Stimulated activated naive CD4-positive, alpha-beta T cell treated with Interleukin-2 at 50 U/mL for 16 hours (primary cell): ENCODE measurements around the gene SPOCK3.

Source experiments
- DNase-seq: peaks from one replicate; lab custom pipeline; 2025; lab: John Stamatoyannopoulos, UW

SPOCK3 gene

DNA sequence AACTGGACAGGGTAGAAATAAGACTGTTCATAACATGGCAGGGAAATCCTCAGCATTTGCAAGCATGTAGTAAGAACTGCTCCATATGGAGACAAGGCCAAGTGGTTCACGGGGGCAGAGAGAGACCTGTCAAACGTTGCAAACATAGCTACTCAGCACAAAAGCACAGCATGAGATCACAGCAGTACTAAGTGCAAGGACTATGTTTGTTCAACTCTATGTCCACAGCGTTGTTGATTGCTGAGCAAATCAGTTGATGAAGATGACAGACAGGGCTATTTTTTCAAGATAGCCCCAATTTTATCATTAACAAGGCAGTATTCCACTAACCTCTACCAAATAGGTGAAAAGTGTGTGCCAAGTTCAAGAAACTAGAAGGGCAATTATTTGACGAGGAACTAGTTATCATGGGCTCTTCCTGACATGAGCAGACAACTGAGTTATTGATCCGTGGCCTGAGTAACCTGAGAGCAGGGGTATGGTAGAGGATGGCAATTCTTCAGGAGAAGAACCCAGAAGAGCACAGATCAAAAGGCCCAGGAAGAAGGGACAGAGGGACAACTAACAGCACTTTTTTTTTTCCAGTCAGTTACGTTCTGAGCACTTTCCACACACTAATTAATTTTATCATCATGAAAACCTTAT, 57.4 kb downstream of the SPOCK3 start:
- no peak for DNase-seq

DNA sequence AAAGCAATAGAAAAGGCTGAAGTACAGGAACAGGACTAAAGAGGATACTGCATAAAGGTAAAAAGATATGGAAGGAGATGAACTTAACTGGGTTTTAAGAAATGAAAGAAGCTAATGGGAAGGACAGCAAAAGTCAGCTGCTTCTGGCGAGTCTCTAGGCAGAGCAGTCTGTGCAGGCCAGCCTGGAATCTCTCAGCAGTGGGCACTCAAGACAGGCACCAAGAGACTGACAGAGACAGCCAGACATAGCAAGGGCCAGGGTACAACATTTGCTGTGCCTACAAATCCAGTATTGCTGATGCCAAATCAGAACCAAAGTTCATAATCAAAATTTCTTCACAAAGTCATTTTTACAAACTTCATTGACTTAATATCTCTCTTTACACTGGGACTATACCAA, 62.4 kb downstream of the SPOCK3 start:
- DNase-seq, result no peak

DNA sequence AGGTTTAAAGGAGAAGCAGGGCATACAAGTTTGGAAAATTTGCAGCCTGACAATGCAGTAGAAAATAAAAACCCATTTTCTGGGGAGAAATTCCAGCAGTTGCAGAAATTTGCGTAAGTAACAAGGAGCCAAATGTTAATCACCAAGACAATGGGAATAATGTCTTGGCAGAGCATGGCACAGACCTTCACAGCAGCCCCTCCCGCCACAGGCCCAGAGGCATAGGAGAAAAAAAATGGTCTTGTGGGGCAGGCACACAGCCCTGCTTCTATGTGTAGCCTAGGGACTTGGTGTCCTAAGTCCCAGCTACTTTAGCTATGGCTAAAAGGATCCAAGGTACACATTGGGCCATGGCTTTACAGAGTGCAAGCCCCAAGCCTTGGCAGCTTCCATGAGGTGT, 65.7 kb downstream of the SPOCK3 start:
- DNase-seq, result no peak

DNA sequence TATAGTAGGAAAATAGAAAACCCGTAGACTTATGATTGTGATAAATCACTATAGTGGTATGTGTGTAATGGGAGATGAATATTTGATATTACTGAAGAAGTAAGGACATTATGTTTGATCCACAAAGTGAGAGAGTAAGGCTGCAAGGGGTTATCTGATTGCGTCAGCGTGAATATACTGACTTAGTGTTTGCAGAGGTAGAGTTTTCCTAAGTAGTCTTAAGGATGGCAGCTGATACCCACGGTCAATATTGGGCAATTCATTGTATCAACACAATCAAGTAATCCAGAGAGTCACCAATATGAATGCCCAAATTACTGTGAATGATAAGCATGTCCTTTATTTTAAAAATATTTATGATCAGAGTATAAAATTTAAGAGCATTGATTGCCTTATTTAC, 83.7 kb downstream of the SPOCK3 start:
- DNase-seq, result no peak

DNA sequence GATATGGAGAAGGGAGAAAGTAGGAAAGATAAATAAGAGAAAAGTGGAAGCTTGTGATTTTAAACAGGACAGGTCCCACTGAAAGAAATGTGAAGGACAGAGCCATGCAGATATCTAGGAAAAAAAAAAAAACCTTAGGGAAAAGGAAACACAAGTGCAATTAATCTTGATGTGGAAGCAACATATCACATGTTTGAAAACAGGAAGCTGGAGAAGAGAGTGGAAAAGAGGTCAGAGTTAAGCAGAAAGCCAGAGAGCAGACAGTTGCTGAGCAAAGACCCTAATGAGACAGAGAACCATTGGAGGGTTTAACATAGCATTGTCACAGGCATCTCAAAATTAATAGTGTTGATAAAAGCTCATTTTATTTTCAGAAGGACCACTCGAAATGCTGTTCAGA, 89.7 kb downstream of the SPOCK3 start:
- DNase-seq, result no peak

DNA sequence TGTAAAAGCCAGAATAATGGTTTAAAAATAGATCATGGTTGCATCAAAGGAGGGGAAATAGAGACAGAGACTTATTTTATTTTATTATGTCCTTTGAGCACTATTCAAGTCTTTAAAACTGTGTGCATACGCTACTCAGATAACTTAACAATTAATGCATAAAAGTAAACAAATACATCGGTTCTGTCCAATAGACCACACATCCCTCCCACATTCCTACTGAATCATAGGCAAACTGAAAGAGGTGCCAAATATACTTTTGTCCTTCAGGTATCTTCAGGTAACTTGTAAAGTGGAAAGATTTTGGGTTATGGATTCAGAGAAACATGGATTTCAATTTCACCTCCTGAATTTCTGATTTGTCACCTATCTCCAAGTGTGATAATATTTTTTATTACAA, 91.3 kb downstream of the SPOCK3 start:
- DNase-seq, result no peak

DNA sequence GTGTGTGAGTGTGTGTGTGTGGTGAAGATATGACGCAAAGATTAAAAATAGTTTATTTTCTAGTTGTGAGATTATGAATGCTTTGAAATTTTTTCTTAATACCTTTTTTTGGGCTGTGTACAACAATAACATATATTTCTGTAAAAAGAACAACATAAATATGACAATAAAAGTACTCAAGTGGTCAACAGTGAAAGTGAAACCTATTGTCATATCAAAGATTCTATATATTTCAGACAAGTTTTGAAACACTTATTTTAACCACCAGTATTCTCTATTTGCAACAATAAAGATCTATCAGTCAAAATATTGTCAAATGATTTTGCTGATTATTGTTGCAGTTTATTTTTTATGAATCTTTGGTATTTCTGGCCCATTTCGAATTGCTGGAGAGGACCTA, 98.0 kb downstream of the SPOCK3 start:
- DNase-seq, result no peak

DNA sequence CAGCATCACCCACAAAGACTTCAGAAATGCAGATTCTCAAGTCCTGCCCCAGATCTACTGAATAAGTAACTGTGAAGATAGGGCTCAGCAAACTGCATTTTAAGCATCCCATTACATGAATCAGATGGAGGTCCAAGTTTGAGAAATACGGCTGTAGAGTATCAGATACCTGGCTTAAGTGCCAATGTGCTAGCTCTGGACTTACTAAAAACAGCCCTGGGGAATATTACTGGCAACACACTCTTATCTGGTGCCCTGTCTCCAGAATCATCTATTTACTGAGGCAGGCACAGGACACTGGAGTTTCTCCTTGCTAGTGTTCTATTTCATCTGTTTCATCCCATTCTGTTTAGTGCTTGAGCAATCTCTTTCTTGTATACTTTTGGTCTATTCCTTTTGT, 105.1 kb downstream of the SPOCK3 start:
- no peak for DNase-seq

DNA sequence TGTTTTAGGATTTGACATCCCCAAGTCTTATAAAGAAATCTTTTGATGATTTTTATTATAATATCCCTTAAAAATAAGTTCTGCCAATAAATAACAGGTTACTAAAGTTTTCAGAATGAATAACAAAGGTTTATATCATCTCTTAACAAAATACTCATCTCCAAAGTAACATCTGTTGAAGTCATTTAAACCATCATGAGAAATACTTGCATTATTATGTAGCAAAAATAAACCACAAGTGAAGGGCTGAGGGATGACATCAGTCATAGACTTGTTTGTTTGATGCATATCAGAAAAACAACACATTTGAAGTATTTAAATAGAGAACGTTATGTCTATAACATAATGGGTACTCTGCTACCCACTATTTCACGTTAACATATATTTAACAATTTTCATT, 114.9 kb downstream of the SPOCK3 start:
- no peak for DNase-seq

DNA sequence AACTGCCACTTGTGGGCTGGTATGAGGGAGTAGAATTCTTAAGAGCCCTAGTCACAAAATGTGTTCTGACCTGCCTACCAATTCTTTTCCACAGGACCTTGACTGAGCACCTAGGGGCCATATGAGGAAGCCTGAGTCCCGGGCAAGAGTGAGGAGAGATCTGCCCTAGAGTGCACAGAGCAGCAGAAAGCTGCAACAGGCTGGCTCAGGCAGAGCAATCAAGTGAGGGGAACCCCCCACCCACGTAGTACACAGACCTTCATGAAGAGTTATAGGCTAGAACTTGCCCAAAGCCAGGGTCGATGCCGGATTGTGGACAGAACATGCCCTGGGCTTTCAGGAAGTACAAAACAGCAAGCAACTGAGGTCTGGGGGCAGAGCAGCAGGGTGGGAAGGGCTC, 117.0 kb downstream of the SPOCK3 start:
- no peak for DNase-seq

DNA sequence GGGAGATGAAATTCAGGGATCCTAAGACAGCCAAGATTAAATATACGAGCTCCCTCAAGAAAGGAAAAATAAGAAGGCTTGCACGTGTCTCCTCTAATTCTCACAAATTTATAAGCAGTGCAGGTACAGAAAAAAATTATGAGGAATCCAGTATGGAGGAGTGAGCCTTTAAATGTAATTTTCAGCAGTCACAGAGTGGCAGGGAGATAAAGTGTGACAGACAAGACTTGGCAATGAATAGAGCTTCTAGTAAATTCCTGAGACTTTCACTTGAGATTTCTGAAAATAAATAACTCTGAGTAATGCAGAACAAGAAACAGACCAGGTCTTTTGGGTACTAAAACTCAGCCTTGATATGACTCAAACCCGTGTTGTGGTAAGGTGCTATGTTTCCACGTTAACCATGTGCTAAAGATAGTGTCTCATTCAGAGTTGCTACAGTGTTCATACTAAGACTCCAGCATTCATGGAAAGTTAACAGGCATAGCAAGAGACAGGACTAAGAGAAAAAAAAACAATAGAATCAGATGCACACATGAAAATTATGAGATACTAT, 119.8 kb downstream of the SPOCK3 start:
- no peak for DNase-seq

DNA sequence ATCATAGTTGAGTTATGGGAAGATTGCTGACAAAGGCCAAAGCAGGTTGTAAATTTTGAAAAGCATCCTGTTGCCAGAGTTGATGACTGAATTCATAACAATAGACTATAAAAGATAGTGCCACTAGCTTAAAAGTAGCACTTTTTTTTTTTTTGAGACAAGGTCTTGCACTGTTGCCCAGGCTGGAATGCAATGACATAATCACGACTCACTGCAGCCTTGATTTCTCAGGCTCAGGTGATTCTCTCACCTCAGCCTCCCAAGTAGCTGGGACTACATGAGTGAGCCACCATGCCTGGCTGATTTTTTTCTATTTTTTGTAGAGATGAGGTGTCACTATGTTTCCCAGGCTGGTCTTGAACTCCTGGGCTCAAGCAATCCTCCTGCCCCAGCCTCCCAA, 122.7 kb downstream of the SPOCK3 start:
- no peak for DNase-seq

DNA sequence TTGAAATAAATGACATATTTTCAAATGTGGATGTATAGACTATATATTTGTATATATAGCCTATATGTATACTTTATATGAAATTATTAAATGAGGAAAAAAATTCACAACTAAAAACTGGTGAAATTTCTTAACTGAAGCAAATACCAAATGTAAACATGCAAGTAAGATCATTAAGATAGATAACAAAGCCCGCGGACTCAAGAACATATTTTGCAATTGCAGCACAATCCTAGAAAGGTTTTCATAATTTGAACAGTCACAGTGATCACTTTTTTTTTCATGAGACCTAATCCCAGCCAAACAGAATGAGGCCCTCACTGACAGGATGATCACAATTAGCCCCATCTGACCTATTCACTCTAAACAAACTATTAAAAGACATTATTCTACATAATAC, 123.2 kb downstream of the SPOCK3 start:
- no peak for DNase-seq

DNA sequence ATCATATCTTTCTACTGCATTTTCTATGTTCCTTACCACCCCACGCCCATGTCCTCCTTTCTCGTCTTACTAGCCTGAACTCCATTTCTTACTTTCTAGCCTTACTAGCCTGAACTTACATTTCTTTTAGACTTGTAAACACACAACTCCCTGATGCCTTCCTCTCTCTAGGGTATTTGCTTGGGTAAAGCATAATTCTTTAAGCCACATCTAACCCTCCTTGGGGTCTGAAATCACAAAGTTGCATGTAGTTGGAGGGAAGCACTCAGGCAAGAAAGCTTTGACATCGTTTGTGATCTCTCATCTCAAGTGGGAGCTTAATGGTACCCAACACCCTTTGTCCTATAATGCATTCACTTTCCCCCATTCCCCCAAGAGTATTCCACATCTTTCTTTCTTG, 124.4 kb downstream of the SPOCK3 start:
- DNase-seq, result no peak

DNA sequence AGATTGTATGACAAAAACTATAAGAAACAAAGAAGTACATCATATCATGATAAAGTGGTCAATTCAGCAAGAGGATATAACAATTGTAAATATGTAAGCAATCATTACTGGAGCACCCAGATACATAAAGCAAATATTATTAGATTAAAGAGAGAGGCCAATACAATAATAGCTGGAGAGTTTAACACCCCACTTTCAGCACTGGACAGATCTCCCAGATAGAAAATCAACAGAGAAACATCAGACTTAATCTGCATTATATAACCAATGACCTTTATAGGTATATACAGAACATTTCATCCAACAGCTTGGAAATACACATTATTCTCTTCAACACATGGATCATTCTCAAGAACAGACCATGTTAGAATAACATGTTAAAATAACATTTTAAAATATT, 128.4 kb downstream of the SPOCK3 start:
- DNase-seq, result no peak

DNA sequence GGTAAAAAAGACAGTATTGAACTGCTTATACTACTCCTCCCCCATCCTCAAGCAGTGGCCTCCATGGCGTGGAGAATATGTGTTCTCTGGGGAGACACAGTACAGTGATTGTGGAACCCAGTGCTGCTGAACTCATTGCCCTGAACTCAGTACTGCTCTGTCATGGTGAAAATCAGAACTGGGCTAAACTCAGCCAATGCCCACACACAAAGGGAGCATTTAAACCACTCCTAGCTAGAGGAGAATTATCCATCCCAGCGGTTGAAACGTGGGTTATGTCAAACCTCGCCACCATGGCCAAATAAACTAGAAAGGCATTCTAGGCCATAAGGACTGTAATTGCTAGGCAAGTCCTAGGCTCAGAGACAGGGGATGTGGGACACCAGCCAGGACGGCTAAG, 131.8 kb downstream of the SPOCK3 start:
- DNase-seq, result no peak

DNA sequence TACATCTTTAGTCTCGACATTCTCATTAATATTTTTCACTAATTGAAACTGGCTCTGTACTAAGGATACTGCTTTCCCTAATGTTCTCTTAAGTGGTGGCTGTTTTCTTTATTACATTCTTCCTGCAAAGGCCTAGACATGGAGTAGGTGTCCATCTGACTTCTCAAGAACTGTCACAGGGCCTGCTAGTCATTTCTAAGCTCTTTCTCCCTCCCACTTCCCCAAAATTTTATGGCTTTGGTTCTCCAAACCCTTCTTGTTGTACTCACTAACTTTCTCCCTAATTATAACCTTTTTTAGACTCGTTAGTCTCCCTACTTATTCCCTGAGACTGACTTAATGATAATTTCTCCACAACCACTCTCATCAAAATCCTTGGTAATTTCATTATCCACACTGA, 133.3 kb downstream of the SPOCK3 start:
- DNase-seq, result no peak

DNA sequence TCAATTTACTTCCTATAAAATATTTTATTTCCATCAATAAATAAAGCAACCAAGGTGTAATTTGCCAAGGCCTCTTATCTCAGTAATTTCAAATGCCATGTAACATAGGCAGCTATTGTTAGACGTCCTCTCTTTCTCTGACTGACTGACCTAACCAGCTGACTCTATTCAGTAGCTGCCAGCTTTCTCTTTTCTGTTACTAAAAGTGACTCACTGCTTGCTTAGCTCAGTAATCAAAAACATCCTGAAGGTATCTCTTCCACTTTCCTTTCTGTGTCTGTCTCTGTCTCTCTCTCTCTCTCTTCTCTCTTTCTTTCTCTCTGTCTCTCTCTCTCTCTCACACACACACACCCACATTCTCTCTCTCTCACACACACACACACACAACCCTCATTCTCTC, 134.2 kb downstream of the SPOCK3 start:
- no peak for DNase-seq

DNA sequence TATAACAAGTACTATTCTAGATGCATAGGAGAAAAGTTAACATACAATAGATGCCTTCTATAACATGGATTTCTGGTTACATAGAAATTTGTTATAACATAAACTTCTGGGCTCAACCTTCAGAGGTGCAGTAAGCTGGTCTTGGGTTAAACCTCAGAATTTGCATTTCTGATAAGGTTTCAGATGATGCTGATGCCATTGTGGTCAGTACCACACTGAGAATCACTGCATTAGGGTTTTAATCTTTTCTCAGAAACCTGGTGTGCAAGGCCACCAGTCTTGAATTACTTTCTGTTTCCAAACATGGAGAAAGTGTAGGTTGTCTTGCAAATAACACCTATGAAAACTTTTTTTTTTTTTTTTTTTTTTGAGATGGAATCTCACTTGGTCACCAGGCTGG, 146.2 kb downstream of the SPOCK3 start:
- no peak for DNase-seq

DNA sequence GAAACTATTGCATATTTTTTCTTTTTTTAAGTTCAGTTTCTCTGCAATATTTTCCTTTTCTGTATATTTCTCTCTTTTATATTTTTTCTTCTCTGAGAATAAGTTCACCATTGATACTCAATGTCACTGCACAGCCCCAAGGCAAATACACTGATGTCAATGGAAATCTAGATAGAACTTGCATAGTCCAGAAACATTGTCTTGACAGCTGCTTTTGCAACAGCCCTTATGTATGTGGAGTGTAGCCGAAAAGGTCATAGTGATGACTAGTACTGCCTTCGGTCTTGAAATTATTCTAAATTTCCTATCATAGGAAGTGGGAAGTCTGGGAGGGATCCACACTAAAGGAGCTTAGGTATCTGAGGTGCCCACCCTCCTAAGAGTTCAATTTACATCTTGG, 150.0 kb downstream of the SPOCK3 start:
- no peak for DNase-seq

DNA sequence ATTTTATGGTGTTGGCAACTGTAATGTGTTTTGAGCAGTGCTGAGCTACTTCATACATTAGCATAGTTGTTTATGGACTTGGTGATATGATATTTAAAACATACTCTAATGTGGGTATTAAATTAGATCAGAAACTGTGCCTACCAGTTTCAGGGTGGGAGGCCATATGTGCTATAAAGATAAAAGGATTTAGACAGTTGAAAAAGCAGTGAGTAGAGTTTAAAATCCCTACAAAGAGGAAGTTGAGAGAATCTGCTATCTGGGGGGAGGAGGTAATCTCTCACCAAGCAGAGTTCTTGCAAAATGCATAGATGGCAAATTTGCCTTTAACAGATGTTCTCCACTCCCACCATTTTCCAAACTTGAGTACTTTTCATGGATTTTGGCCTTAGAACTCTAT, 154.5 kb downstream of the SPOCK3 start:
- DNase-seq, result no peak

DNA sequence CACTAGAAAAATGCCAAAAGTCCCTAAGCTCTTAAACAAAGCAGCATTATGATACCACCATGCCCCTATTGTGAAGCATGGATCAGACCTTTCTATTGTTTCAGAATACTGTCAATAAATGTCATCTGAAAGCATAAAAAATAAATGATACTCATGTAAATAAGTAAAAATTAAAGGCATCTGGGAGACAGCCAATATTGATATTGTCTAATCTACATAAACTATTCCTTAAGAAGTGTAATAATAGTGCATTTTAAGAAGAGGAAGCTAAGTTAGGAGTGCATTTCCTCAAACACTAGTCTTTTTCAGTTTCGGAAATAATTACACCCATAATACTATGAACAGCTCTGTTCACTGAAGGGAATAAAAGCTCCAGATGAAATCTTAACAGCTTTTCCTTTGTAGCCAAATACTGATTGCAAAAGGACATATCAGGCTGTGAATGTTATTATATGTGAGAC, 181.6 kb downstream of the SPOCK3 start:
- DNase-seq, result no peak

DNA sequence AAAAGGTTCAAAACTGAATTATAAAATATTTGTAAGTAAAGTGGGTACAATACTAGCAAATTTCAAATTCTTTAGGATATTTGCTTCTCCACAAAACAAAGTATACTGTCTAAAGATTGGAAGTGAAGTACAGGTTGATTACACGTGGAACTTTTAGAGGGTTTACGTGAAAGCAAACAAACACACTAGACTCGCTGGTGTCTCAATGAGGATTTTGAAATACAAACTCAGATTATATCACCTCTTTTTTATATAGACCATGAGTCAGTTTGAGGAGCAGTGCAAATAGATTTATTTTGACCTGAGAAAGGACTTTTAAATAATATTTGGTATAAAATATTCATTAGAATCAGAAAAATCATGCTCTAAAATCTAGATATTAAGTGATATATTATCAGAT, 185.0 kb downstream of the SPOCK3 start:
- DNase-seq, result no peak

DNA sequence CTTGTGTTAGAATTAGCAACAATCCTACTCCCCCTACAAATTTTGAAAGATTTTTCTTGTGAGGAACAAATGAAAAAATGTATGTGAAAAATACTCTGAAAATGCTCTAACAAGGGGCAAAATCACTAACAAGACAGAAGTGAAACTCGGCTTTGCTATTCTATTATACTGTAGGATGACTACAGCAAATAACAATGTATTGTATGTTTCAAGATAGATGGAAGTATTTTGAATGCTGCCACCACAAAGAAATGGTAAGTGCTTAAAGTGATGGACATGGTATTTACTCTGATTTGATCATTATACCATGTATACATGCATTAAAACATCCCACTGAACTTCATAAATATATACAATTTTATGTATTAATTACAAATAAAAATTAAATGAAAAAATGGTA, 192.8 kb downstream of the SPOCK3 start:
- no peak for DNase-seq
